ENCODE measurements around the gene DYRK3.

GRCh38 chr1:206608108-206608698, 27.1 kb upstream of the DYRK3 start:
- TF ChIP-seq POLR2A (IDR thresholded peaks at IDR 0.05) (no peak), POLR2AphosphoS5 (IDR thresholded peaks at IDR 0.05; ENCODE audit: insufficient read depth in 1 of 2, low read depth in 1 of 2) (no peak)
- TF ChIP-seq, protein P1, sequence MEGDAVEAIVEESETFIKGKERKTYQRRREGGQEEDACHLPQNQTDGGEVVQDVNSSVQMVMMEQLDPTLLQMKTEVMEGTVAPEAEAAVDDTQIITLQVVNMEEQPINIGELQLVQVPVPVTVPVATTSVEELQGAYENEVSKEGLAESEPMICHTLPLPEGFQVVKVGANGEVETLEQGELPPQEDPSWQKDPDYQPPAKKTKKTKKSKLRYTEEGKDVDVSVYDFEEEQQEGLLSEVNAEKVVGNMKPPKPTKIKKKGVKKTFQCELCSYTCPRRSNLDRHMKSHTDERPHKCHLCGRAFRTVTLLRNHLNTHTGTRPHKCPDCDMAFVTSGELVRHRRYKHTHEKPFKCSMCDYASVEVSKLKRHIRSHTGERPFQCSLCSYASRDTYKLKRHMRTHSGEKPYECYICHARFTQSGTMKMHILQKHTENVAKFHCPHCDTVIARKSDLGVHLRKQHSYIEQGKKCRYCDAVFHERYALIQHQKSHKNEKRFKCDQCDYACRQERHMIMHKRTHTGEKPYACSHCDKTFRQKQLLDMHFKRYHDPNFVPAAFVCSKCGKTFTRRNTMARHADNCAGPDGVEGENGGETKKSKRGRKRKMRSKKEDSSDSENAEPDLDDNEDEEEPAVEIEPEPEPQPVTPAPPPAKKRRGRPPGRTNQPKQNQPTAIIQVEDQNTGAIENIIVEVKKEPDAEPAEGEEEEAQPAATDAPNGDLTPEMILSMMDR (IDR thresholded peaks at IDR 0.05) = peak in 2 of 3 experiments; percentile 49 to 54

All from vagina (tissue), 2 donors.